Tongue (tissue), 2 donors: ENCODE results near the gene ADRM1. TPM values are rescaled to one million over a fixed set of nuclear protein-coding genes. Genes with fewer than 3 reads are reported as not detected.

Experiments
- DNase-seq: peaks from one replicate; pipeline ENCODE4 v3.0.0-alpha.2; 2015
- total RNA-seq: library from RNA; depleted of rRNA; stranded (reverse); fragments of >200 nt; gene quantifications from one replicate; pipeline ENCODE4 v1.2.3, GENCODE V29; 2014

The ADRM1 gene
- total RNA-seq, 1 donor from 2014 or later: 57.2 TPM

- DNase-seq: no peak
Observed at GRCh38 chr20:62280303-62280702, 22.5 kb upstream of the ADRM1 start.

- no peak for DNase-seq
Observed at GRCh38 chr20:62281161-62281933, 21.4 kb upstream of the ADRM1 start.

GRCh38 chr20:62282103-62282502 lies 20.7 kb upstream of the ADRM1 start:
- no peak for DNase-seq

- peak; percentile 74 for DNase-seq
Observed at GRCh38 chr20:62282877-62283503, 19.8 kb upstream of the ADRM1 start.

DNA sequence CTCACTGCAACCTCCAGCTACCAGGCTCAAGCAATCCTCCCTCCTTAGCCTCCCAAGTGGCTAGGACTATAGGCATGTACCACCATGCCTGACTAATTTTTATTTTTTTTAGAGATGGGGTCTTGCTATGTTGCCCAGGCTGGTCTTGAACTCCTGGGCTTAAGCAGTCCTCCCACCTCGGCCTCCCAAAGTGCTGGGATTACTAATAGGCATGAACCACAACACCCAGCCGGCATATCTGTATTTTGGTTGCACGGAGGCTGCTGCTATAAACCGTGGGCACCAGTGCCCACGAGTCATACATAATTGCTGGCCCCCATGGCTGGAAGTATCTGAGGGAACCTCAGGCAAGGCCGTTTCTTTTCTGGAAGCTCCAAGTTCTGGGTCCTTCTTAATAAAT lies 18.3 kb upstream of the ADRM1 start:
- no peak for DNase-seq

DNA sequence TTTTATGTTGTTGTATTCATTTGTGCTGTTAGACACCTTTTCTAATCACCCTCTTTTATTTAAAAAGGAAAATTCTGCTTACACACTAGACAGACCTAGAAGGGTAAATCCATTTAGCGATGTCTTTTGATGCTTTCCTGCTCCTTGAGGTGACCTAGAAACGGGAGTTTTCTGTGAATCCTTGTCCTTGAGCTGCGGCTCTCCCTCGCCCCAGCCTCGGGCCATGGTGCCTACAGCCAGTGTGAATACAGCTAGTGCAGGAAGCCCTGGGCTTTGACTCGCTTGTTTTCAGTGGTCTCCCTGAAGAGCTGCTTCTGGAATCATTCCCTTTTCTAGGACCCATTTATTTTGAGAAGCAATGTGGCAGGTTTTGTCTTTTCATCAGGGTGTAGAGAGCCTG lies 17.6 kb upstream of the ADRM1 start:
- DNase-seq: no peak

DNA sequence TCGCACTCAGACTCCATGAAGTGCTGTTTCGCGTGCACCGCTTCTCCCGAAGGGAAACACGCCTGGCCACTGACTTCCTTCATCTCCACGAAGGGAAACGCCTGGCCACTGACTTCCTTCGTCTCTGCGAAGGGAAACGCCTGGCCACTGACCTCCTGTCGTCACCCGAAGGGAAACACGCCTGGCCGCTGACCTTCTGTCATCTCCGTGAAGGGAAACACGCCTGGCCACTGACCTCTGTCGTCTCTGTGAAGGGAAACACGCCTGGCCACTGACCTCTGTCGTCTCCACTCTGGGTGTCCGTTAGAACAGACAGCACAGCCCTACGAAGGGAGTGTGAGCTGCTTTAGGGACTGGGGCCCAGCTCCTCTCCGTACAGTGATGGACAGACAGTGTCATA lies 17.1 kb upstream of the ADRM1 start:
- no peak for DNase-seq

GRCh38 chr20:62286493-62287064 lies 16.2 kb upstream of the ADRM1 start:
- DNase-seq: no peak

GRCh38 chr20:62287129-62287528 lies 15.7 kb upstream of the ADRM1 start:
- no peak for DNase-seq

DNA sequence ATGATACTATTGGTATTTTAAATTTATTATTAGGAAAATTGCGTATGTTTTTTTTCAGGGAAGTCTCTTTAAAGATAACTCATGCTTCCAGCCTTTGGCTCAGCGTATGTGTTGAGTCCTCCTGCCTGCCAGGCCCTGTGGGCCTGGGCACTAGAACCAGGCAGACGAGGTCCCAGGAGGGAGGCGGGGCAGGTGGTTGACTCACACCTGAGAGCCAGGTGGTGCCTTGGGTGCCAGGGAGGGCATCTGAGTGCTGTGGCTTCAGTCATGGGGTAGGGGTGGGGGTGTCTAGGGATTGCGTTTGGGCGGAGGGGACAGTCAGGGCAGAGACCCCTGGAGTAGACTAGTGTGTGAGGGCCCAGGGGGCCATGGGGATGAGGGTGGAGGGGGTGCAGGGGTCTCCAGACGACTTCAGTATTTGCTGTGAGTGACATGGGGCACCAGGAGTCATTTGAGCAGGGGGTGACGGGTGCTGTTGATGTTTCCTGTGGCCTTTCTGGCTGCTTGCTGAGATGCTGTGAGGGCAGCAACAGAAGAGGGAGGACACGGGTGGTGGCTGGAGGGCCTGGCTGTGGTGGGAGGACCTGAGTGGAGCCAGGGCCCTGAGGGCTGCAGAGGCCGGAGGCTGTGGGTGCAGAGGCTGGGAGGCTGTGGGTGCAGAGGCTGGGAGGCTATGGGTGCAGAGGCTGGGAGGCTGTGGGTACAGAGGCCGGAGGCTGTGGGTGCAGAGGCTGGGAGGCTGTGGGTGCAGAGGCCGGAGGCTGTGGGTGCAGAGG lies 14.8 kb upstream of the ADRM1 start:
- no peak for DNase-seq

- DNase-seq: no peak
Observed at GRCh38 chr20:62288535-62289105, 14.2 kb upstream of the ADRM1 start.

- no peak for DNase-seq
Observed at GRCh38 chr20:62289131-62289530, 13.7 kb upstream of the ADRM1 start.

DNA sequence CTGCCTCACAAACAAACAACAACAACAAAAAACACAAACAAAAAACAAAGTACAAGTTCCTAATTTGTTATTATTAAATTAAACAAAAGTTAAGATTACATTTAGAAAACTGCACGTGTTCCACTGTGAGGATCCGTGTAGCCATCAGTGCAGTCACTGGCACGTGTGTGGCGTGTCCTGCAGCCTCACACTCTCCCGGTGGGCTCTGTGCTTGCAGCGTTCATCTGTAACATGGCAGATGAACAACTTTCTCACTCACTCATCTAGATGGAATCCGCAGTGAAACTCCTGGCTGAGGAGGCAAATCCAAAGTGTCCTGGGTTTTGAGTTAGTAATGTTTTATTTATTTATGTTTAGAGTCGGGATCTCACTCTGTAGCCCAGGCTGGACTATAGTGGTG lies 12.9 kb upstream of the ADRM1 start:
- DNase-seq: no peak

DNA sequence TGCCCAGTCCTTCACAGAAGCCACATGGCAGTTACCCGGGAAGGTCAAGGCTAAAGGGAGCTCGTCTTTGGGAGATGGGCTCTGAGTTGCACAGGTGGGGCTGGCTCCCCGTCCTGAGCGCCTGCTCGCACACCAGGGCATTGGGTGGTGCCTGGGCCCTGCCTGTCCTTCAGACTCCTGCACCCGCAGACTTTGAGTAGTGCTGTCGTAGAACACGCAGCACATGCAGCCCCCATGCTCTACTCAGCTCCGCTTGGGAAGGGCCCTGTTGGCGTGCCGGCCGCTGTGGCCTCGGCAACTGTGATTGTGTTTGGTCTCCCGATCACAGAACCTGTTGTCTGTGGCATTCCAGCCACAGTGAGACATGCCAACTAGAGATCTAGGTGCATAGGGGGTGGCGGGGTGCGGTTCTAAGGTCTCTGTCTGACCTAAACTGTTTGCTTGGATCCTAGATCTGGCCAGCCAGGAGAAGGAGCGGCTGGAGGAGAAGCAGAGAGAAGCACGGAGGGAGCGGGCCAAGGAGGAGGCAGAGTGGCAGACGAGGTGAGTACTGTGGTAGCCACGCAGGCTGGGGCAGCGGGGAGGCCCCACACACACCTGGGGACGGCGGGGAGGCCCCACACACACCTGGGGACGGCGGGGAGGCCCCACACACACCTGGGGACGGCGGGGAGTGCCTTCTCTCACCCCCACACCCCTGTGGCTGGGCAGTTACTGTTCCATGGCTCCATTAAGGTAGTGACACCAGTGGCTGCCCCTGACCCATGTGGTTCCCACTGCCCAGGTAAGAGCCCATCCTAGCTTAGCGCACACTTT lies 11.3 kb upstream of the ADRM1 start:
- DNase-seq: no peak

- DNase-seq: no peak
Observed at GRCh38 chr20:62292108-62292507, 10.7 kb upstream of the ADRM1 start.

GRCh38 chr20:62293111-62293784 lies 9.5 kb upstream of the ADRM1 start:
- no peak for DNase-seq

- DNase-seq: no peak
Observed at GRCh38 chr20:62293946-62294345, 8.9 kb upstream of the ADRM1 start.

DNA sequence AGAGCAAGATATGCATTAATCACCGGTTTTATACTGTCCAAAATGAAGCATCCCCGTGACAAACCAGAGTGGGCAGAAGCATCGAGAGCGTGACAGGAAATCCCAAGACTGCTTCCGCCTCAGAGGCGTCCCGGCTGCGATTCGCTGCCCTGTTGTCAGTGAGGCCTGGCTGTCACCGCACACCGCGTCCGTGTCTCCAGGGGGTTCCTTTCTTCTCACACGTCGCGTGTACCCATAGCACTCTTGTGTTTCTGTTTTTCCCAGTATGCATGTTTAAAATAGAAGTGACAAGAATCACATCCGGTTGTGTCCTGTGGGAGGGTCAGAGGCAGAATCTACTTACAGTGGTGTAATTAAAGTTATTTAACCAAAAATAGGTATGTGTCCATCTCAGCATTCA lies 8.3 kb upstream of the ADRM1 start:
- DNase-seq: no peak

DNA sequence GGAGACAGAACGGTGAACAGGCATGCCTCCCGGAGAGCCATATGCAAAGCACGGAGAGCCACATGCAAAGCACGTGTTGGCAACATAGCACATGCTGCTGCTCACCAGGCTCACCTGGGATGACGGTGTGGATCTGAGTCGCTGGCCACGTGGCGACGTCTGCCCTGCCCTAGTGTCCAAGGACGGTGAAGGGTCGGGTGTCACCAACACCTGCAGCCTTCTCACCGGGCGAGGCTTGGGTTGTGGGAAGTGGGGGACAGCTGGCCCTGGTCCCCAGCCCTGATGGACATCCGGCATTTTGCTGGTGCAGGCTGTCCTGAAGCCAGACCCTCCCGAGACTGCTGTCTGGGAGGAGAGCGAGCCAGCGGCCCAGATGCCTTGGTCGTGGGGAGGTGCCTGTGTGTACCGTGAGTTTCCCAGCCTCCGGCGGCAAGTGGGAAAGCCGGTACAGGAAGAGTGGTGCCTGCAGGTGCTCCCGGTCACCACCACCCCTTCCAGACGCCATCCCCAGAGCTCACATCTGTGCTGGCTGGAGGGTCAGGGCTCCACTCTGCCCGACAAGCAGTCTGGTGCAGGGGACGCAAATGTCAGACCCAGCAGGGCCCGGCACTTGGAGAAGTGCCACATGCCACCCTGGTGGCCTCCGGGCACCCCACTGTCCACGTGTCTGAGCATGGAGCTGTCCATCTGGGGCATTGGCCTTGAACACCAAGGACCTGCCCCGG lies 5.9 kb upstream of the ADRM1 start:
- no peak for DNase-seq

DNA sequence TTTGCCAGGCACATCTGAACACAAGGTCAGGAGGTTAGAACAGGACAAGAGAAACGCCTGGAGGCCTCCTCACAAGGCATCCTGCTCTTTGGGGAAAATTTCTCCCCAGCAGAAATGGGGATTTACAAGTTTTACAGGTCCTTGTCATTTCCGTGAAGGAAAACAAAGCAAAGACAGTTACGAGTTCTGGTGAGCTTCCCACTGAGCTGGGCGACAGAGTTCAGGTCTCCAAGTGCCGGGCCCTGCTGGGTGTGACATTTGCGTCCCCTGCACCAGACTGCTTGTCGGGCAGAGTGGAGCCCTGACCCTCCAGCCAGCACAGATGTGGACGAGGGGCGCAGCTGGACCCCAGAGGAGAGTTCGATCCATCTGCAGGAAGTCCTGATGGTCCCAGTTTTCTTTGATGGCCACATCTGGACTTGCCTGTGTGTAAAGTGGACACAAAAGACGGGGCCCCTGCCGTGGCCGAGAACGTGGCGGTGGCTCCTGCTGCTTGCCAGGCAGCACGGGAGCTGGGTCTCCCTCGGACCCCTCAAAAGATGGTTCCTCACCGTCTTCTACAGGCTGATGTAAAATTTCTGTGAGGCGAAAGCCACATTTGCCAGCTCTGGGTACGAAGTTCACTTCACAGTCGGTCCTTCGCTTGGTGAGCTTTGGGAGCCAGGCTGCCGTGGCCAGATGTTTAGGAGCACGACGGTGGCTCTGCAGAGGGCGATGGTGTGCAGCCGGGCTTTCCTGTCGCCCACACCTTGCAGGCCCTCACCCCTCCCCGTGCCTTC lies 5.2 kb upstream of the ADRM1 start:
- DNase-seq: no peak
